ENCODE measurements around the gene RBM33.

Gene RBM33

DNA sequence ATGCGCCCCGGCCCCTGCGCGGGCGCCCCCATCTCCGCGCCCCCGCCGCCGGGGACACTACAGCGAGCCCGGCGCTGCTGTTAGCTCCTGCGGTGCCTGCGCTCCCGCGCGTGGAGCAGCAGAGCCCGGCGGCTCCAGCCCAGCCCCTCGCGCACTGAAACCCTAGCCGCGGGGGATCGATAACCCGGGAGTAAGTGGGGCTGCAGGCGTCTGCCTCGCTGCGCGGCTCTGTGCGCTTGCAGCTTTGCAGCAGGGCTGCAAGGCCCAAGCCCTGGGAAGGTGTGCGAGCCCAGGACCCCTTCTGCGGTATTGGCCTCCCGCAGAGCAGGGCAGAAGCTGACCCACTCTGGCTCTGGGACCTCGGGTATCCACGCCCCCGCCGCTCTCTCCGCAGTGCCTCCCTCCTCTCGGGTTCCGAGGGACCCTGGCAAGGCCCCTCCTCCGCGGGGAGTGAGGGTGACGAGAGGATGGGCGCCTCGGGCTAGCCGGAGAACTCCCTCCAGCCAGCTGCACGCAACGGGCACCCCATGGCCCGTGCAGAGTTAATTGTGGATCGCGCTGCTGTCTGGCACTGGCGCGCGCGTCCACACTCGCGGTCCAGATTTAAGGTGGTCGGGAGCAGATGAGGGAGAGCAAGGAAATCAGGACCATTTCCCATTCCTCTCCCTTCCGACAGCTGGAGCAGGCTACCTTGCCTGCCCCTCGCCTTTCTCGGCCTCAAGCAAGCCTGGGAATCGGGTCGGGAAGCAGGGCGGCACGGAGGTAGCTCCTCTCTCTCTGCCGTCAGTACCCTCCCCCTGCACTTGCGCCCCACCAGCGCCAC lies 165.7 kb downstream of the RBM33 start:
- Histone ChIP-seq H3K4me3 (ENCODE audit: low read depth, low read length, poor library complexity, severe bottlenecking) (no peak overlapping the region), H3K27ac (ENCODE audit: low read depth, low read length, poor library complexity, severe bottlenecking) (no peak overlapping the region), H3K9me2 (ENCODE audit: low read depth, low read length) (no peaks in the 10 kb centered on the region), H3K9ac (ENCODE audit: low read length) (no peak overlapping the region), H2AFZ (ENCODE audit: low read length) (no peak overlapping the region), H3K4me2 (ENCODE audit: low read length) (no peak overlapping the region), H3K9me3 (ENCODE audit: low read length) (no peaks in the 10 kb centered on the region), H3K27me3 (ENCODE audit: insufficient read depth, low read length) (no peaks in the 10 kb centered on the region), H3K4me1 (ENCODE audit: insufficient read depth, low read length, severe bottlenecking) (no peaks in the 10 kb centered on the region), H3K36me3 (ENCODE audit: insufficient read depth, low read length) (no peaks in the 10 kb centered on the region), H3F3A (ENCODE audit: insufficient read depth, low read length) (no peaks in the 10 kb centered on the region), H4K20me1 (ENCODE audit: insufficient read depth, low read length) (no peaks in the 10 kb centered on the region), H3K79me2 (ENCODE audit: insufficient read depth, low read length) (no peaks in the 10 kb centered on the region)
- TF ChIP-seq EZH2 (IDR thresholded peaks at IDR 0.05; ENCODE audit: borderline replicate concordance, low read length) = no peak
- TF ChIP-seq, protein P1, sequence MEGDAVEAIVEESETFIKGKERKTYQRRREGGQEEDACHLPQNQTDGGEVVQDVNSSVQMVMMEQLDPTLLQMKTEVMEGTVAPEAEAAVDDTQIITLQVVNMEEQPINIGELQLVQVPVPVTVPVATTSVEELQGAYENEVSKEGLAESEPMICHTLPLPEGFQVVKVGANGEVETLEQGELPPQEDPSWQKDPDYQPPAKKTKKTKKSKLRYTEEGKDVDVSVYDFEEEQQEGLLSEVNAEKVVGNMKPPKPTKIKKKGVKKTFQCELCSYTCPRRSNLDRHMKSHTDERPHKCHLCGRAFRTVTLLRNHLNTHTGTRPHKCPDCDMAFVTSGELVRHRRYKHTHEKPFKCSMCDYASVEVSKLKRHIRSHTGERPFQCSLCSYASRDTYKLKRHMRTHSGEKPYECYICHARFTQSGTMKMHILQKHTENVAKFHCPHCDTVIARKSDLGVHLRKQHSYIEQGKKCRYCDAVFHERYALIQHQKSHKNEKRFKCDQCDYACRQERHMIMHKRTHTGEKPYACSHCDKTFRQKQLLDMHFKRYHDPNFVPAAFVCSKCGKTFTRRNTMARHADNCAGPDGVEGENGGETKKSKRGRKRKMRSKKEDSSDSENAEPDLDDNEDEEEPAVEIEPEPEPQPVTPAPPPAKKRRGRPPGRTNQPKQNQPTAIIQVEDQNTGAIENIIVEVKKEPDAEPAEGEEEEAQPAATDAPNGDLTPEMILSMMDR (IDR thresholded peaks at IDR 0.05; ENCODE audit: low read length) = no peak

DNA sequence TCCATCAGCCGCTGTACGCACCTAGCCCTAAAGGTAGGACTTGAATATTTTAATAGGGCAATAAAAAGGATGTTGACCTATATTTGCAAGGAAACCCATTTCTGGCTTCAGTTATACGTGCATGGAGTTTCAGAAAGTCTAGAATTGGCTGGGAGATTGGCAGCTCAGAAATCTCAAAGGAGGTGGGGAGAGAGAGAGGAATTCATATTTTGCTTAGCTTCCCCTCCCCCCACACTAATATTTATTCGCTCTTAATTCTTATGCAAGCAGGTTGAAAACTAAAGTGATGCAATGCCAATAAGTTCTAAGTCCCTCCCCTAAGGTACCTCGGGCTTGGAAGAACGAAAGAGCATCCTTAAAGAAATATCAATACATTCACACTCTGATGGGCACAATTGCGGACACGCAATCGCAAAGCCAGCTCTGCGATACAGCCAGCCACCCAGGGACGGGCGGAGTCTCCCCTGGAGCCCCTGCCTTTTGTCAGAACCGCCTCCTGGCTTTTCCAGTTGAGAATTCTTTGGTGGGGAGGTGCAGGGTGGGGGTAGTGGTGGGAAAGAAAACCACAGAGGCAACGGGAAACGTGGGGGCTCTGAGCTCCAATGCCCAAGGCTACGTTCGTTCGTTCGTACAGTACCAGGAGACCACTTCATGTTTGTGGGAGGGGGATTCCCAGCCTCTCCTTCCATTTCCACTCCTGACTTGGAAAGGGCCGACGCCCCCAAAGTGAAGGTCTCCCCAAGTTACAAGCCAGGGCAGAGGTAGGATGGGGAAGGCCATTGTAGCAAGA lies 166.5 kb downstream of the RBM33 start:
- Histone ChIP-seq H2AFZ (ENCODE audit: low read length) (no peak overlapping the region), H3K9me2 (ENCODE audit: low read depth, low read length) (no peaks in the 10 kb centered on the region), H4K20me1 (ENCODE audit: insufficient read depth, low read length) (no peaks in the 10 kb centered on the region), H3K4me3 (ENCODE audit: low read depth, low read length, poor library complexity, severe bottlenecking) (no peak overlapping the region), H3K36me3 (ENCODE audit: insufficient read depth, low read length) (no peaks in the 10 kb centered on the region), H3F3A (ENCODE audit: insufficient read depth, low read length) (no peaks in the 10 kb centered on the region), H3K79me2 (ENCODE audit: insufficient read depth, low read length) (no peaks in the 10 kb centered on the region), H3K4me1 (ENCODE audit: insufficient read depth, low read length, severe bottlenecking) (no peaks in the 10 kb centered on the region), H3K27ac (ENCODE audit: low read depth, low read length, poor library complexity, severe bottlenecking) (no peak overlapping the region), H3K4me2 (ENCODE audit: low read length) (no peak overlapping the region), H3K9ac (ENCODE audit: low read length) (no peak overlapping the region), H3K9me3 (ENCODE audit: low read length) (no peaks in the 10 kb centered on the region), H3K27me3 (ENCODE audit: insufficient read depth, low read length) (no peaks in the 10 kb centered on the region)
- TF ChIP-seq, protein P1 (IDR thresholded peaks at IDR 0.05; ENCODE audit: low read length) = no peak
- TF ChIP-seq EZH2 (IDR thresholded peaks at IDR 0.05; ENCODE audit: borderline replicate concordance, low read length) = no peak

DNA sequence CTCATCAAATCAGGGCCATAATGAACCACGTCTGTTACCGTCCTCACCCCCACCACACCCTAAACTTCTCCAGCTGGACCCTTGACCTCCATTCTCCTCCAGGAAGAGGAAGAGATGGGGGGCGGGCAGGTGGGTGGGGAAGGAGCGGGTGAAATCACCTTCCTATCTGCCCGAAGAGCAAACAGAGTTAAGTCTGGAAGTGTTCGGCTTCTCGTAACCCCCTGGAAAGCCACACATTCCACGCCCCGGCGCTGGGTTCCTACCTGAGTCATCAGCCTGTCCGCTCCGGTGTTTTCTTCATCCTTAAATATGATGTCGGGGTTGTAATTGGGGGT lies 167.1 kb downstream of the RBM33 start:
- H3K4me1 ChIP-seq (ENCODE audit: insufficient read depth, low read length, severe bottlenecking) = no peaks in the 10 kb centered on the region
- H3K4me2 ChIP-seq (ENCODE audit: low read length) = no peak overlapping the region
- H3K9ac ChIP-seq (ENCODE audit: low read length) = no peak overlapping the region
- no peak overlapping the region for H2AFZ ChIP-seq (ENCODE audit: low read length)
- no peaks in the 10 kb centered on the region for H3K36me3 ChIP-seq (ENCODE audit: insufficient read depth, low read length)
- H3K9me3 ChIP-seq (ENCODE audit: low read length) = no peaks in the 10 kb centered on the region
- no peaks in the 10 kb centered on the region for H3K79me2 ChIP-seq (ENCODE audit: insufficient read depth, low read length)
- no peaks in the 10 kb centered on the region for H4K20me1 ChIP-seq (ENCODE audit: insufficient read depth, low read length)
- no peak overlapping the region for H3K27ac ChIP-seq (ENCODE audit: low read depth, low read length, poor library complexity, severe bottlenecking)
- no peaks in the 10 kb centered on the region for H3F3A ChIP-seq (ENCODE audit: insufficient read depth, low read length)
- H3K9me2 ChIP-seq (ENCODE audit: low read depth, low read length) = no peaks in the 10 kb centered on the region
- TF ChIP-seq EZH2 (IDR thresholded peaks at IDR 0.05; ENCODE audit: borderline replicate concordance, low read length) = no peak
- TF ChIP-seq, protein P1 (IDR thresholded peaks at IDR 0.05; ENCODE audit: low read length) = no peak
- no peaks in the 10 kb centered on the region for H3K27me3 ChIP-seq (ENCODE audit: insufficient read depth, low read length)
- no peak overlapping the region for H3K4me3 ChIP-seq (ENCODE audit: low read depth, low read length, poor library complexity, severe bottlenecking)
